ENCODE measurements around the gene CASP12. TPM values are rescaled to one million over a fixed set of nuclear protein-coding genes. Genes with fewer than 3 reads are reported as not detected.

Gene CASP12
- total and polyA plus RNA-seq, 2 of the 4 experiments (the other 2 are of a cell fraction), result 0.07 TPM; not detected in 1

DNA sequence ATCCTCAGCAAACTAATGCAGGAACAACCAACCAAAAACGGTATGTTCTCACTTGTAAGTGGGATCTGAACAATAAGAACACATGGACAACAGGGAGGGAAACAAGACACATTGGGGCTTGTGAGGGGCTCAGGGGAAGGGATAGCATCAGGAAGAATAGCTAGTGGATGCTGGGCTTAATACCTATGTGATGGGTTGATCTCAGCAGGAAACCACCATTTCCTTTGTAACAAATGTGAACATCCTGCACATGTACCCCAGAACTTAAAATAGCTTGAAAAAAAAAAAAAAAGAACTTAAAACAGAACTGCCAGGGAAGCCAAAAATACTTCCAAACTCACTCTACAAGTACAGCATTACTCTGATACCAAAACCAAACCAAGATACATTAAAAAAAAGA, 36.3 kb upstream of the CASP12 start:
- H2BK20ac ChIP-seq (ENCODE audit: low read depth, low read length), result no peak overlapping the region
- H4K91ac ChIP-seq (ENCODE audit: insufficient read depth, low read depth, low read length), result no peak overlapping the region
- H3K9me1 ChIP-seq (ENCODE audit: insufficient read depth, low read length), result no peaks in the 10 kb centered on the region
- H2AFZ ChIP-seq (replicated peaks; ENCODE audit: low read length, poor library complexity), result no peak overlapping the region
- H2BK5ac ChIP-seq (ENCODE audit: low read depth, low read length, poor library complexity, severe bottlenecking), result no peak overlapping the region
- no peak overlapping the region for H2AK9ac ChIP-seq (replicated peaks; ENCODE audit: low read depth, low read length, poor library complexity)
- TF ChIP-seq, protein P1, sequence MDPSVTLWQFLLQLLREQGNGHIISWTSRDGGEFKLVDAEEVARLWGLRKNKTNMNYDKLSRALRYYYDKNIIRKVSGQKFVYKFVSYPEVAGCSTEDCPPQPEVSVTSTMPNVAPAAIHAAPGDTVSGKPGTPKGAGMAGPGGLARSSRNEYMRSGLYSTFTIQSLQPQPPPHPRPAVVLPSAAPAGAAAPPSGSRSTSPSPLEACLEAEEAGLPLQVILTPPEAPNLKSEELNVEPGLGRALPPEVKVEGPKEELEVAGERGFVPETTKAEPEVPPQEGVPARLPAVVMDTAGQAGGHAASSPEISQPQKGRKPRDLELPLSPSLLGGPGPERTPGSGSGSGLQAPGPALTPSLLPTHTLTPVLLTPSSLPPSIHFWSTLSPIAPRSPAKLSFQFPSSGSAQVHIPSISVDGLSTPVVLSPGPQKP (IDR thresholded peaks at IDR 0.05; ENCODE audit: borderline replicate concordance, low read depth, low read length), result no peak
- TF ChIP-seq MXI1 (IDR thresholded peaks at IDR 0.05; ENCODE audit: borderline replicate concordance, low read depth, low read length), result no peak
- TF ChIP-seq MAFK (IDR thresholded peaks at IDR 0.05; ENCODE audit: low read depth, low read length), result no peak
- TF ChIP-seq, protein P2, sequence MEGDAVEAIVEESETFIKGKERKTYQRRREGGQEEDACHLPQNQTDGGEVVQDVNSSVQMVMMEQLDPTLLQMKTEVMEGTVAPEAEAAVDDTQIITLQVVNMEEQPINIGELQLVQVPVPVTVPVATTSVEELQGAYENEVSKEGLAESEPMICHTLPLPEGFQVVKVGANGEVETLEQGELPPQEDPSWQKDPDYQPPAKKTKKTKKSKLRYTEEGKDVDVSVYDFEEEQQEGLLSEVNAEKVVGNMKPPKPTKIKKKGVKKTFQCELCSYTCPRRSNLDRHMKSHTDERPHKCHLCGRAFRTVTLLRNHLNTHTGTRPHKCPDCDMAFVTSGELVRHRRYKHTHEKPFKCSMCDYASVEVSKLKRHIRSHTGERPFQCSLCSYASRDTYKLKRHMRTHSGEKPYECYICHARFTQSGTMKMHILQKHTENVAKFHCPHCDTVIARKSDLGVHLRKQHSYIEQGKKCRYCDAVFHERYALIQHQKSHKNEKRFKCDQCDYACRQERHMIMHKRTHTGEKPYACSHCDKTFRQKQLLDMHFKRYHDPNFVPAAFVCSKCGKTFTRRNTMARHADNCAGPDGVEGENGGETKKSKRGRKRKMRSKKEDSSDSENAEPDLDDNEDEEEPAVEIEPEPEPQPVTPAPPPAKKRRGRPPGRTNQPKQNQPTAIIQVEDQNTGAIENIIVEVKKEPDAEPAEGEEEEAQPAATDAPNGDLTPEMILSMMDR (conservative IDR thresholded peaks at IDR 0.05; ENCODE audit: low read depth, low read length), result no peak
- no peak for TF ChIP-seq RFX5 (IDR thresholded peaks at IDR 0.05; ENCODE audit: low read depth, low read length)
- TF ChIP-seq RAD21 (IDR thresholded peaks at IDR 0.05; ENCODE audit: low read length), result no peak
- no peak for TF ChIP-seq BHLHE40 (IDR thresholded peaks at IDR 0.05; ENCODE audit: low read depth, low read length)
- no peaks in the 10 kb centered on the region for H3K79me1 ChIP-seq (ENCODE audit: low read depth in 1 of 2, low read length in 2 of 2)
- H4K20me1 ChIP-seq (ENCODE audit: insufficient read depth, low read length), result no peaks in the 10 kb centered on the region
- H3K18ac ChIP-seq (ENCODE audit: low read depth, low read length), result no peak overlapping the region
- no peaks in the 10 kb centered on the region for H3K27me3 ChIP-seq (ENCODE audit: control insufficient read depth, insufficient read depth, low read length)
- POLR2A ChIA-PET (ENCODE audit: unreplicated experiment), result interaction anchor here (0.6 kb wide), 1 partner anchor 1087 kb away, joined by 3 read pairs; the partner anchor contains the start of gene MSANTD4
- in situ Hi-C loops (cut with MboI; ENCODE audit: low sequenced_read_pairs) (loop anchor here (25.0 kb wide), 1 partner anchor 928 kb away; no protein-coding TSS in a partner anchor), intact Hi-C loops (cut with micrococcal nuclease) (no loop called here), dilution Hi-C loops (cut with HindIII; ENCODE audit: low sequenced_read_pairs, unreplicated experiment) (no loop called here)
- BruUV-seq (replicated peaks), result no TSS peak
- no peak overlapping the region for H3K9ac ChIP-seq (ENCODE audit: low read depth, low read length)
- H3K27ac ChIP-seq (ENCODE audit: insufficient read depth, low read length), result no peak overlapping the region
- H3K9me3 ChIP-seq (ENCODE audit: control insufficient read depth, insufficient read depth, low read length), result no peaks in the 10 kb centered on the region
- ATAC-seq (ENCODE audit: low read depth), result no peak
- no peaks in the 10 kb centered on the region for H3K4me1 ChIP-seq (ENCODE audit: control insufficient read depth, insufficient read depth, low read length)
- H2AK5ac ChIP-seq (ENCODE audit: low read depth, low read length), result no peak overlapping the region
- H3K4me2 ChIP-seq (ENCODE audit: low read depth, low read length), result no peak overlapping the region
- H3K4me3 ChIP-seq (ENCODE audit: insufficient read depth, low read depth, low read length), result no peak overlapping the region
- H3K14ac ChIP-seq (replicated peaks; ENCODE audit: low read depth, low read length), result no peak overlapping the region
- no peak overlapping the region for H2BK120ac ChIP-seq (ENCODE audit: low read depth, low read length)
- H3K56ac ChIP-seq (ENCODE audit: extremely low read depth, insufficient read depth, low read length), result no peak overlapping the region
- H4K8ac ChIP-seq (ENCODE audit: low read depth in 2 of 2, low read length in 2 of 2), result no peak overlapping the region
- no peak overlapping the region for H2BK15ac ChIP-seq (ENCODE audit: low read depth, low read length)
- no peak for DNase-seq
- no peak overlapping the region for H3K4ac ChIP-seq (ENCODE audit: low read depth, low read length)
- CTCF ChIA-PET, result no interaction called here
- no CpG with 5 or more reads among the region's 1 CpG for WGBS, 2 experiments (ENCODE audit: extremely low coverage in 2 of 2, insufficient read length in 1 of 2)
- no peak overlapping the region for H4K5ac ChIP-seq (ENCODE audit: low read depth, low read length)
- no peak overlapping the region for H3K23ac ChIP-seq (ENCODE audit: low read depth, low read length)
- H3K36me3 ChIP-seq (ENCODE audit: control insufficient read depth, insufficient read depth, low read length), result no peaks in the 10 kb centered on the region
